ENCODE results near the gene POLR1E.
A peak's percentile ranks its signal among the peaks of the same experiment; 100 is the strongest.
"Not testable (repeated sequence)": the region's sequence is repeated elsewhere in the genome, so short reads cannot be mapped to it uniquely, and the experiment has no call there.

Gene POLR1E

DNA sequence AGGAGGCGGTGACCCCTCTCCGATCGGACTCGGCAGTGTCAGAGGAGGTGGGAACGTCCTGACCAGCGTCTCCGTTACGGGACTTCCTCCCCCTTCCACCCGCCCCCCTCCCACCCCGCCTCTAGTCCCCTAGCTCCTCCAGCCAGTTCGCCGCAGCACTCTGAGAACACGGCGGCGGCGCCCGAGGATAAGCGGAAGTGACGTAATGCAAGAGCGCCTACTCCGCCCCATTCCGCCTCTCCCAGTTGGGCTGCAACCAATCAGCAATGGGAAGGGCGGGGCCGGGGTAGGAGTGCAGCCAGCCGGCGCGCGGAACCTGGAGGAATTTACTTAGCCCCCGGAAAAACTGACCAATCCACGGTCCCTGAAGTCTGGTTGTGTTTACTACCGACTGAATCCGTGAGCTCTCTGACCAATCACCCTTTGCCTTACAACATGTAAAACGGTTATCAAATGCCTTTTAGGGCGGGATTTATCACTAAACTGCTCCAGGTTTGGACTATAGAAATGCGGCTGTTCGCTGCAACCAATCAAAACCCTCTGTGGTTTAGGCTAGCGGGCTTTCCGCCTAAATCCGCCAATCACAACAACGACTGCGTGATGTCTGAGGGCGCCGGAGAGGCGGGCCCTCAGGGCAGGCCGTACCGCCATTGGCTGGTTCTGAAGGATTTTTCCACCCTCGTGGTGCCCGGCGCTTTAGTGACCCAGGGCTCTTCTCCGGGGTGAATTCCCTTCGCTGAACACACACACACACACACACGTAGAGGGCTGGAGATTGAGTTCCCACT is 20.3 kb upstream of the POLR1E start, which contains the start of gene ZBTB5:
TSS of gene ZBTB5 (minus strand) at position 202 of the 788 bp plus-strand sequence. CDS start 22,899 bp downstream, outside the sequence.
- DNase-seq (ENCODE audit: low read depth), result peak; percentile 97
- H3K4me3 ChIP-seq (ENCODE audit: low read depth, low read length), result peak within 1 kb of the TSS; percentile 82
- TF ChIP-seq, protein P1, sequence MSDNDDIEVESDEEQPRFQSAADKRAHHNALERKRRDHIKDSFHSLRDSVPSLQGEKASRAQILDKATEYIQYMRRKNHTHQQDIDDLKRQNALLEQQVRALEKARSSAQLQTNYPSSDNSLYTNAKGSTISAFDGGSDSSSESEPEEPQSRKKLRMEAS (IDR thresholded peaks at IDR 0.05; ENCODE audit: low read depth, low read length), result peak; percentile 48
- TF ChIP-seq, protein P2, sequence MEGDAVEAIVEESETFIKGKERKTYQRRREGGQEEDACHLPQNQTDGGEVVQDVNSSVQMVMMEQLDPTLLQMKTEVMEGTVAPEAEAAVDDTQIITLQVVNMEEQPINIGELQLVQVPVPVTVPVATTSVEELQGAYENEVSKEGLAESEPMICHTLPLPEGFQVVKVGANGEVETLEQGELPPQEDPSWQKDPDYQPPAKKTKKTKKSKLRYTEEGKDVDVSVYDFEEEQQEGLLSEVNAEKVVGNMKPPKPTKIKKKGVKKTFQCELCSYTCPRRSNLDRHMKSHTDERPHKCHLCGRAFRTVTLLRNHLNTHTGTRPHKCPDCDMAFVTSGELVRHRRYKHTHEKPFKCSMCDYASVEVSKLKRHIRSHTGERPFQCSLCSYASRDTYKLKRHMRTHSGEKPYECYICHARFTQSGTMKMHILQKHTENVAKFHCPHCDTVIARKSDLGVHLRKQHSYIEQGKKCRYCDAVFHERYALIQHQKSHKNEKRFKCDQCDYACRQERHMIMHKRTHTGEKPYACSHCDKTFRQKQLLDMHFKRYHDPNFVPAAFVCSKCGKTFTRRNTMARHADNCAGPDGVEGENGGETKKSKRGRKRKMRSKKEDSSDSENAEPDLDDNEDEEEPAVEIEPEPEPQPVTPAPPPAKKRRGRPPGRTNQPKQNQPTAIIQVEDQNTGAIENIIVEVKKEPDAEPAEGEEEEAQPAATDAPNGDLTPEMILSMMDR (IDR thresholded peaks at IDR 0.05; ENCODE audit: low read depth, low read length), result no peak
- peak; percentile 61 for TF ChIP-seq POLR2A (IDR thresholded peaks at IDR 0.05; ENCODE audit: extremely low read depth, insufficient read length)
- TF ChIP-seq MYC (IDR thresholded peaks at IDR 0.05; ENCODE audit: low read depth, low read length), result peak; percentile 16

DNA sequence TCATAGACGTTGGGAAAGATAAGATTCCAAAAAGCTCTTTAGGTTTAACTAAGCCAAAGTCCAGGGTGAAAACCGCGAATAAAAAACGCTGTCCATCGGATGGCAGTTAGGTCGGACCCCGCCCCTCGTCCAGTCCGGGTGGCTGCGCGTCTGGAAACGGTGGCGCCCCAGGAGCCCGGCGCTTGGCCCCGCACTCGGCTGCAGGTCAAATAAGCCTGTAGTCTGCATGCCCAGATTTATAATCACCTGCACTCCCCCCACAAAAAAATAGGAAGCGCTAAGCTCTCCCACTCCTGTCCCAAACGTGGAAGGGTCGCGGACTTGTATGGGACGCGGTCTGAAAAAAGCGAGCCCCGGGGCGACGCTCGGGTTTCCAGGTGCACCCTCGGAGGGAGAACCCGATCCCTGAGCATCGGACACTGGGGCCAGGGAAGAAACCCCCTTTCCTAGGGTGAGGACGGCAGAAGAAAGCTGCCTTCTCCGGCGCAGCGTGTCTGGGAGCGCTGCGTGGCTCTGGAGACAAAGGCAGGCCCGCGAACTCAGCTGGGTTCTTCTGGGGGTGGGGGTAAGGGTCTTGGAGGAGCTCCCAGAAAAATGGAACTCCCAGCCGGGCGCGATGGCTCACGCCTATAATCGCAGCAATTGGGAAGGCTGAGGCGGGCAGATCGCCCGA is 19.6 kb upstream of the POLR1E start:
- H3K4me3 ChIP-seq (ENCODE audit: low read depth, low read length), result peak overlapping the region; percentile 66
- TF ChIP-seq POLR2A (IDR thresholded peaks at IDR 0.05; ENCODE audit: extremely low read depth, insufficient read length) (no peak), MYC (IDR thresholded peaks at IDR 0.05; ENCODE audit: low read depth, low read length) (no peak)
- TF ChIP-seq, protein P2 (IDR thresholded peaks at IDR 0.05; ENCODE audit: low read depth, low read length), result no peak
- TF ChIP-seq, protein P1 (IDR thresholded peaks at IDR 0.05; ENCODE audit: low read depth, low read length), result no peak
- no peak for DNase-seq (ENCODE audit: low read depth)

DNA sequence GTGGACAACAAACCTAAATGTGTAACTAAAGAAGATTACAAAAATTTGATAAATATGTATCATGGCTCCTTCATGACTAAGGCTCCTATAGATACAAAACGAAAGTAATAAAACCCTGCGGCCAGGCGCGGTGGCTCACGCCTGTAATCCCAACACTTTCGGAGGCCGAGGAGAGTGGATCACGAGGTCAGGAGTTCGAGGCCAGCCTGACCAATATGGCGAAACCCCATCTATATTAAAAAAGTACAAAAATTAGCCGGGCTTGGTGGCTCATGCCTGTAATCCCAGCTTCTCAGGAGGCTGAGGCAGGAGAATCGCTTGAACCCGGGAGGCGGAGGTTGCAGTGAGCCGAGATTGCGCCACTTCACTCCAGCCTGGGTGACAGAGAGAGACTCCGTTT is 18.2 kb upstream of the POLR1E start:
- DNase-seq (ENCODE audit: low read depth); H3K4me3 ChIP-seq (ENCODE audit: low read depth, low read length): not testable (repeated sequence)

DNA sequence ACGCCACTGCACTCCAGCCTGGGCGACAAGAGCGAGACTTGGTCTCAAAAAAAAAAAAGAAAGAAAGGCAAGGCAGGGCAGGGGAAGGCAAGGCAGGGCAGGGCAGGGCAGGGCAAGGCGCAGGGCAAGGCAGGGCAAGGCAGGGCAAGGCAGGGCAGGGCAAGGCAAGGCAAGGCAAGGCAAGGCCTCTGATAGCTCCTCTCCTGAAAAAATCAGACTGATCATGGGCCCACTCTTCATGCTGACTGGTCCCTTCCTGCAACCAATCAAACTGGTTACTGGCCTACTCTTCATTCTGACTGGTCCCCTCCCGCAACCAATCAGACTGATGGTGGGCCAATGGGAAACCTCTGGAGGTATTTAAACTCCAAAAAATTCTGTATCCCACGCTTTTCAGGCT is 17.1 kb upstream of the POLR1E start:
- no peak for DNase-seq (ENCODE audit: low read depth)
- no peak for TF ChIP-seq MYC (IDR thresholded peaks at IDR 0.05; ENCODE audit: low read depth, low read length)
- TF ChIP-seq POLR2A (IDR thresholded peaks at IDR 0.05; ENCODE audit: extremely low read depth, insufficient read length), result no peak
- no peak overlapping the region for H3K4me3 ChIP-seq (ENCODE audit: low read depth, low read length)

DNA sequence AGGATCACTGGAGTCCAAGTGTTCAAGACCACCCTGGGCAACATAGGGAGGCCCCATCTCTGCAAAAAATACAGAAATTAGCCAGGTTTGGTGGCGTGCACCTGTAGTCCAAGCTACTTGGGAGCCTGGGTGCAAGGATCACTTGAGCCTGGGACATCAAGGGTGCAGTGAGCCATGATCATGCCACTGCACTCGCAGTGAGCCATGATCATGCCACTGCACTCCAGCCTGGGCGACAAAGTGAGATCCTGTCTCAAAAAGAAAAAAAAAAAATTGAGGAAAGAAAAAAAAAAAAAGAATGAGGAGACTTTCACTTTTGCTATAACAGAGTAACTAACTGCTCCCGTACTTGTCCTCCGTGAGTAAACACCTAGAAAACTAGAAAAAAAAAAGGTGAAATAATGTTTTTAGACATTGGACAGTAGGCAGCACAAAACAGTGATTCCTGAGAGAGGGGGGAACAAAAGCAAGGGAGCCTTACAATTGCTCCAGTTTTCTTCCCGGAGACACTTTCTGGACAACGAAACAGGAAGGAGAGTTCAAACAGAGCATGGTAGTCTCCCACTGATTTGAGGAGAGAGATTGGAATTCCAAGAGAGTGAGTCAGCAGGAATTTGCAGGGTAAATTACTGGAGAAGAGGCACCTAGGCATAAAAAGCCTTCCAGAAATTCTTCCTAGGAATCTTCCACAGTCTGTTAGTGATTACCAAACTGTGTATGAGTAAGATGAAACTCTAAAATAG is 13.6 kb upstream of the POLR1E start:
- DNase-seq (ENCODE audit: low read depth), result no peak
- H3K4me3 ChIP-seq (ENCODE audit: low read depth, low read length), result no peak overlapping the region
- no peak for TF ChIP-seq POLR2A (IDR thresholded peaks at IDR 0.05; ENCODE audit: extremely low read depth, insufficient read length)
- TF ChIP-seq, protein P2 (IDR thresholded peaks at IDR 0.05; ENCODE audit: low read depth, low read length), result no peak
- TF ChIP-seq, protein P1 (IDR thresholded peaks at IDR 0.05; ENCODE audit: low read depth, low read length), result no peak
- no peak for TF ChIP-seq MYC (IDR thresholded peaks at IDR 0.05; ENCODE audit: low read depth, low read length)

DNA sequence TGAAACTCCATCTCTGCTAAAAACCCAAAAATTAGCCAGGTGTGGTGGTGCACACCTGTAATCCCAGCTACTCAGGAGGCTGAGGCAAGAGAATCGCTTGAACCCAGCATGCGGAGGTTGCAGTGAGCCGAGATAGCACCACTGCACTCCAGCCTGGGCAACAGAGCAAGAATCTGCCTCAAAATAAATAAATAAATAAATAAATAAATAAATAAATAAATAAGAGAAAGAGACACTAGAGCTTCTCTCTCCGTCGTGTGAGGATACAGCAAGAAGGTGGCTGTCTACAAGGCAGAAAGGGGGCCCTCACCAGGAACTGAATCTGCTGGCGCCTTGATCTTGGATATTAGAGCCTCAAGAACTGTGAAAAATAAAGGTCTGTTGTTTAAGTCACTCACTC is 11.8 kb upstream of the POLR1E start:
- not testable (repeated sequence) for DNase-seq (ENCODE audit: low read depth)

DNA sequence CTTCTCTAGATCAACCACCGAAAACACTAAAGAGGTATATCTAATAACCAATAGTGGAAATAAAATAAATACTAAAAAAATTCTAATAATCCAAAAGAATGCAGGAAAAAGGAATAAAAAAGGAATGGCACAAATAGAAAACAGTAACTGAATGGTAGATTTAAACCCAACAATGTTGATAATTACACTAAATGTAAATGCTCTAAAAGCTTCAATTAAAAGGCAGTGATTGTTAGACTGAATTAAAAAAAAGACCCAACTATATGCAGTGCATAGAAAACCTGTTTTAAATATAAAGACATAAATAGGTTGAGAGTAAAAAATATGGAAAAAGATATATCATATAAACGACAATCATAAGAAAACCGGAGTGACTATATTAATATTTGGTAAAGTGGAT is 11.3 kb upstream of the POLR1E start:
- no peak for DNase-seq (ENCODE audit: low read depth)
- TF ChIP-seq, protein P2 (IDR thresholded peaks at IDR 0.05; ENCODE audit: low read depth, low read length), result no peak
- TF ChIP-seq, protein P1 (IDR thresholded peaks at IDR 0.05; ENCODE audit: low read depth, low read length), result no peak
- TF ChIP-seq MYC (IDR thresholded peaks at IDR 0.05; ENCODE audit: low read depth, low read length) (no peak), POLR2A (IDR thresholded peaks at IDR 0.05; ENCODE audit: extremely low read depth, insufficient read length) (no peak)

More for the DNA sequence above, 11.8 kb upstream of the POLR1E start:
- not testable (repeated sequence) for H3K4me3 ChIP-seq (ENCODE audit: low read depth, low read length)

More for the DNA sequence above, 11.3 kb upstream of the POLR1E start:
- H3K4me3 ChIP-seq (ENCODE audit: low read depth, low read length), result no peak overlapping the region

Data from NB4 (cell line).